Activated naive CD4-positive, alpha-beta T cell treated with anti-CD3 and anti-CD28 coated beads, Interleukin-2, amount 10 ng/mL, durations not matched to agents 7 days and 5 days (primary cell): ENCODE data around the gene PRRG3.
A peak's percentile ranks its signal among the peaks of the same experiment; 100 is the strongest.
"Not testable (repeated sequence)": the region's sequence is repeated elsewhere in the genome, so short reads cannot be mapped to it uniquely, and the experiment has no call there.

Source experiments
- CTCF ChIA-PET: fragments of 350-600 bp; sonication (Branson Sonifier 250); formaldehyde crosslinking; loops from one replicate; lab custom pipeline; 2021; ENCODE audit warnings: antibody characterized with exemption; lab: Charles Lee
- DNase-seq: peaks from one replicate; pipeline ENCODE4 v3.0.0-alpha.2; 2020
- H3K27ac Mint-ChIP-seq: one replicate; pipeline ENCODE4 v1.8.0; 2021; ENCODE audit warnings: mild to moderate bottlenecking, moderate library complexity, mixed read lengths
- H3K27me3 Mint-ChIP-seq: one replicate; pipeline ENCODE4 v1.8.0; 2021; ENCODE audit warnings: mild to moderate bottlenecking, mixed read lengths
- H3K36me3 Mint-ChIP-seq: one replicate; pipeline ENCODE4 v1.8.0; 2021; ENCODE audit warnings: mixed read lengths
- H3K4me1 Mint-ChIP-seq: one replicate; pipeline ENCODE4 v1.8.0; 2021; ENCODE audit warnings: mixed read lengths
- H3K4me3 Mint-ChIP-seq: one replicate; pipeline ENCODE4 v1.8.0; 2021; ENCODE audit warnings: mild to moderate bottlenecking, moderate library complexity, mixed read lengths
- H3K9me3 Mint-ChIP-seq: one replicate; pipeline ENCODE4 v1.8.0; 2021; ENCODE audit warnings: mixed read lengths

The PRRG3 gene

GRCh38 chrX:151694661-151695582, at the start of gene PRRG3:
PRRG3 (plus strand) TSS chrX:151695458; CDS start chrX:151698815, 3,357 bp downstream.
- H3K27me3 Mint-ChIP-seq, result peaks cover 22% of the 10 kb centered on the region
- CTCF ChIA-PET, result no interaction called here
- no peak within 1 kb of the TSS for H3K27ac Mint-ChIP-seq
- no peak within 1 kb of the TSS for H3K4me3 Mint-ChIP-seq
- H3K36me3 Mint-ChIP-seq, result no peaks in the 10 kb centered on the region
- no peak for DNase-seq
- no peaks in the 10 kb centered on the region for H3K9me3 Mint-ChIP-seq
- no peaks in the 10 kb centered on the region for H3K4me1 Mint-ChIP-seq

GRCh38 chrX:151675121-151675746, 20.0 kb upstream of the PRRG3 start:
- H3K4me3 Mint-ChIP-seq, result no peak overlapping the region
- no peak for DNase-seq
- no peaks in the 10 kb centered on the region for H3K9me3 Mint-ChIP-seq
- H3K4me1 Mint-ChIP-seq, result no peaks in the 10 kb centered on the region
- no peaks in the 10 kb centered on the region for H3K27me3 Mint-ChIP-seq
- H3K27ac Mint-ChIP-seq, result no peak overlapping the region
- H3K36me3 Mint-ChIP-seq, result no peaks in the 10 kb centered on the region
- CTCF ChIA-PET, result no interaction called here

GRCh38 chrX:151676196-151676595, 19.1 kb upstream of the PRRG3 start:
- Mint-ChIP-seq H3K27me3 (no peaks in the 10 kb centered on the region), H3K27ac (no peak overlapping the region), H3K36me3 (no peaks in the 10 kb centered on the region), H3K9me3 (no peaks in the 10 kb centered on the region), H3K4me1 (no peaks in the 10 kb centered on the region), H3K4me3 (no peak overlapping the region)
- DNase-seq, result no peak
- CTCF ChIA-PET, result no interaction called here

- H3K27ac Mint-ChIP-seq, result no peak overlapping the region
- H3K4me1 Mint-ChIP-seq, result peaks cover 7% of the 10 kb centered on the region
- no peaks in the 10 kb centered on the region for H3K9me3 Mint-ChIP-seq
- H3K27me3 Mint-ChIP-seq, result no peaks in the 10 kb centered on the region
- no peak for DNase-seq
- H3K36me3 Mint-ChIP-seq, result no peaks in the 10 kb centered on the region
- CTCF ChIA-PET, result interaction anchor here (0.9 kb wide), 1 partner anchor 730 kb away, joined by 3 read pairs; no protein-coding TSS in a partner anchor
- no peak overlapping the region for H3K4me3 Mint-ChIP-seq
Measured at GRCh38 chrX:151679798-151680402, 15.4 kb upstream of the PRRG3 start.

GRCh38 chrX:151680805-151681204, 14.5 kb upstream of the PRRG3 start:
- CTCF ChIA-PET, result interaction anchor here (0.9 to 1.2 kb wide), 2 partner anchors 731 to 909 kb away, joined by 3 read pairs; no protein-coding TSS in a partner anchor
- Mint-ChIP-seq H3K4me1 (peaks cover 7% of the 10 kb centered on the region), H3K4me3 (no peak overlapping the region), H3K9me3 (no peaks in the 10 kb centered on the region), H3K27me3 (no peaks in the 10 kb centered on the region), H3K27ac (no peak overlapping the region), H3K36me3 (no peaks in the 10 kb centered on the region)
- peak; percentile 61 for DNase-seq

GRCh38 chrX:151687635-151688034, 7.6 kb upstream of the PRRG3 start:
- Mint-ChIP-seq H3K4me3 (no peak overlapping the region), H3K36me3 (no peaks in the 10 kb centered on the region), H3K9me3 (no peaks in the 10 kb centered on the region), H3K4me1 (peaks cover 7% of the 10 kb centered on the region), H3K27me3 (no peaks in the 10 kb centered on the region), H3K27ac (no peak overlapping the region)
- CTCF ChIA-PET, result no interaction called here
- DNase-seq, result no peak

- DNase-seq, result no peak
Measured at GRCh38 chrX:151688695-151689094, 6.6 kb upstream of the PRRG3 start.

GRCh38 chrX:151692825-151693224, 2.4 kb upstream of the PRRG3 start:
- DNase-seq, result no peak
- Mint-ChIP-seq H3K27ac (no peak overlapping the region), H3K27me3 (peaks cover 22% of the 10 kb centered on the region), H3K4me3 (no peak overlapping the region), H3K4me1 (no peaks in the 10 kb centered on the region), H3K9me3 (no peaks in the 10 kb centered on the region), H3K36me3 (no peaks in the 10 kb centered on the region)
- CTCF ChIA-PET, result no interaction called here

More at GRCh38 chrX:151688695-151689094, 6.6 kb upstream of the PRRG3 start:
- CTCF ChIA-PET, result no interaction called here
- Mint-ChIP-seq H3K36me3 (no peaks in the 10 kb centered on the region), H3K9me3 (no peaks in the 10 kb centered on the region), H3K27me3 (peaks cover 5% of the 10 kb centered on the region), H3K27ac (no peak overlapping the region), H3K4me1 (no peaks in the 10 kb centered on the region), H3K4me3 (no peak overlapping the region)

- H3K4me3 Mint-ChIP-seq, result no peak overlapping the region
- CTCF ChIA-PET, result no interaction called here
- H3K9me3 Mint-ChIP-seq, result no peaks in the 10 kb centered on the region
- no peak for DNase-seq
- H3K27me3 Mint-ChIP-seq, result peaks cover 22% of the 10 kb centered on the region
- H3K27ac Mint-ChIP-seq, result no peak overlapping the region
- no peaks in the 10 kb centered on the region for H3K4me1 Mint-ChIP-seq
- H3K36me3 Mint-ChIP-seq, result no peaks in the 10 kb centered on the region
Measured at GRCh38 chrX:151694121-151694520, 1.1 kb upstream of the PRRG3 start.

GRCh38 chrX:151695583-151696340, 504 bp downstream of the PRRG3 start:
- no peaks in the 10 kb centered on the region for H3K36me3 Mint-ChIP-seq
- no peaks in the 10 kb centered on the region for H3K4me1 Mint-ChIP-seq
- H3K27ac Mint-ChIP-seq, result no peak overlapping the region
- H3K4me3 Mint-ChIP-seq, result no peak overlapping the region
- CTCF ChIA-PET, result no interaction called here
- H3K27me3 Mint-ChIP-seq, result peaks cover 22% of the 10 kb centered on the region
- no peaks in the 10 kb centered on the region for H3K9me3 Mint-ChIP-seq
- no peak for DNase-seq

GRCh38 chrX:151697082-151697481, 1.8 kb downstream of the PRRG3 start:
- H3K4me3 Mint-ChIP-seq, CTCF ChIA-PET, H3K27ac Mint-ChIP-seq, DNase-seq, H3K36me3 Mint-ChIP-seq, H3K9me3 Mint-ChIP-seq, H3K4me1 Mint-ChIP-seq: not testable (repeated sequence)
- peaks cover 22% of the 10 kb centered on the region for H3K27me3 Mint-ChIP-seq

- Mint-ChIP-seq H3K4me3 (no peak overlapping the region), H3K4me1 (no peaks in the 10 kb centered on the region), H3K9me3 (no peaks in the 10 kb centered on the region), H3K27ac (no peak overlapping the region), H3K27me3 (peaks cover 22% of the 10 kb centered on the region), H3K36me3 (no peaks in the 10 kb centered on the region)
- no peak for DNase-seq
- CTCF ChIA-PET, result no interaction called here
Measured at GRCh38 chrX:151697522-151697921, 2.3 kb downstream of the PRRG3 start.

- no peak for DNase-seq
- H3K4me3 Mint-ChIP-seq, result no peak overlapping the region
- H3K9me3 Mint-ChIP-seq, result no peaks in the 10 kb centered on the region
- no peaks in the 10 kb centered on the region for H3K36me3 Mint-ChIP-seq
- CTCF ChIA-PET, result interaction anchor here (0.5 kb wide), 1 partner anchor 337 kb away, joined by 3 read pairs; no protein-coding TSS in a partner anchor
- H3K4me1 Mint-ChIP-seq, result no peaks in the 10 kb centered on the region
- H3K27me3 Mint-ChIP-seq, result peaks cover 19% of the 10 kb centered on the region
- H3K27ac Mint-ChIP-seq, result no peak overlapping the region
Measured at GRCh38 chrX:151698485-151698884, 3.2 kb downstream of the PRRG3 start.

- H3K27me3 Mint-ChIP-seq, result peaks cover 8% of the 10 kb centered on the region
- H3K9me3 Mint-ChIP-seq, result no peaks in the 10 kb centered on the region
- H3K36me3 Mint-ChIP-seq, result no peaks in the 10 kb centered on the region
Measured at GRCh38 chrX:151699746-151700145, 4.5 kb downstream of the PRRG3 start.

More at GRCh38 chrX:151699746-151700145, 4.5 kb downstream of the PRRG3 start:
- CTCF ChIA-PET, result no interaction called here
- Mint-ChIP-seq H3K4me1 (no peaks in the 10 kb centered on the region), H3K4me3 (no peak overlapping the region), H3K27ac (no peak overlapping the region)
- no peak for DNase-seq
